Astrocyte (in vitro differentiated cells and primary cell): ENCODE data around the gene GPANK1.

Experiments used
- CTCF ChIP-seq: IDR thresholded peaks from 2 replicates; pipeline ENCODE4 v1.5.1; 2011; ENCODE audit warnings: low read depth, mild to moderate bottlenecking, inconsistent platforms, low read length, moderate library complexity; ENCODE audit not compliant: insufficient read depth
- EZH2 ChIP-seq: IDR thresholded peaks from 2 replicates; pipeline ENCODE4 v1.6.1; 2012; ENCODE audit warnings: mild to moderate bottlenecking, low read length, inconsistent platforms; ENCODE audit not compliant: insufficient read depth

- TF ChIP-seq CTCF (no peak), EZH2 (no peak)
Measured at GRCh38 chr6:31641370-31641769, 23.4 kb downstream of the GPANK1 start.
